ENCODE results near the gene MYNN.

The MYNN gene

DNA sequence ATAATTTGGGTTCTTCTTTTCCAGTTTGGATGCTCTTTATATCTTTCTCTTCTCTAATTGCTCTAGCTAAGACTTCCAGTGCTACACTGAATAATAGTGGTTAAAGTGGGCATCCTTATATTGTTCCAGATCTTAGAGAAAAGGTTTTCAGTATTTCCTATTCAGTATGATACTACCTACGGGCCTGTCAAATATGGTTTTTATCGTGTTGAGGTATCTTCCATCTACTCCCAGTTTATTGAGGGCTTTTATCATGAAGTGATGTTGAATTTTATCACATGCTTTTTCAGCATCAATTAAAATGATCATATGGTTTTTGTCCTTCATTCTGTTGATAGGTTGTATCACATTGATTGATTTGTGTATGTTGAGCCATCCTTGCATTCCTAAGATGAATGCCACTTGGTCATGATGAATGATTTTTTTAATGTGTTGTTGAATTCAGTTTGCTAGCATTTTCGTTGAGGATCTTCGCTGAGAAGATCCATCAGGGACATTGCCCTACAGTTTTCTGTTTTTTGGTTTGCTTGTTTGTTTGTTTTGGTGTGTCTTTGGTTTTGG is 42.5 kb downstream of the MYNN start:
- no peak for DNase-seq (ENCODE audit: low spot score)
- TF ChIP-seq, protein P1, sequence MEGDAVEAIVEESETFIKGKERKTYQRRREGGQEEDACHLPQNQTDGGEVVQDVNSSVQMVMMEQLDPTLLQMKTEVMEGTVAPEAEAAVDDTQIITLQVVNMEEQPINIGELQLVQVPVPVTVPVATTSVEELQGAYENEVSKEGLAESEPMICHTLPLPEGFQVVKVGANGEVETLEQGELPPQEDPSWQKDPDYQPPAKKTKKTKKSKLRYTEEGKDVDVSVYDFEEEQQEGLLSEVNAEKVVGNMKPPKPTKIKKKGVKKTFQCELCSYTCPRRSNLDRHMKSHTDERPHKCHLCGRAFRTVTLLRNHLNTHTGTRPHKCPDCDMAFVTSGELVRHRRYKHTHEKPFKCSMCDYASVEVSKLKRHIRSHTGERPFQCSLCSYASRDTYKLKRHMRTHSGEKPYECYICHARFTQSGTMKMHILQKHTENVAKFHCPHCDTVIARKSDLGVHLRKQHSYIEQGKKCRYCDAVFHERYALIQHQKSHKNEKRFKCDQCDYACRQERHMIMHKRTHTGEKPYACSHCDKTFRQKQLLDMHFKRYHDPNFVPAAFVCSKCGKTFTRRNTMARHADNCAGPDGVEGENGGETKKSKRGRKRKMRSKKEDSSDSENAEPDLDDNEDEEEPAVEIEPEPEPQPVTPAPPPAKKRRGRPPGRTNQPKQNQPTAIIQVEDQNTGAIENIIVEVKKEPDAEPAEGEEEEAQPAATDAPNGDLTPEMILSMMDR (IDR thresholded peaks at IDR 0.05; ENCODE audit: extremely low read depth, missing control alignments) = no peak

DNA sequence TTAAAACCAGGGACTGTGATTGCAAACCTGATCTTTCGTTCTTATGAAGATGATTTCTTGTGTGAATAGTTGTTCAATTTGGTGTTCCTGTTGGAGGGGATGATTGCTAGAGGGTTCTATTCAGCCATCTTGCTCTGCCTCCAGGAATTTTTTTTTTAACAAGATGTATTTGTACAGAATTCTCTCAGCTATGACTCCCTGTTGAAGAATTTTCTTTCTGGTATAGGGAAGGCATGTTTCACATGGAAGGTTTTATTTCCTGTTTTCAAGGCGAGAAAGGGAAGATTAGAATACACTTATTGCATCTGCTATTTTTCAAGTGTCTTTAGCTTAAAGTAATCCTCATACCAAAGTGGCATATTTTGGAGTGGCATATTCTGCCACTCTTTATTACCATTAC is 45.1 kb downstream of the MYNN start:
- TF ChIP-seq, protein P1 (IDR thresholded peaks at IDR 0.05; ENCODE audit: extremely low read depth, missing control alignments) = no peak
- no peak for DNase-seq (ENCODE audit: low spot score)

DNA sequence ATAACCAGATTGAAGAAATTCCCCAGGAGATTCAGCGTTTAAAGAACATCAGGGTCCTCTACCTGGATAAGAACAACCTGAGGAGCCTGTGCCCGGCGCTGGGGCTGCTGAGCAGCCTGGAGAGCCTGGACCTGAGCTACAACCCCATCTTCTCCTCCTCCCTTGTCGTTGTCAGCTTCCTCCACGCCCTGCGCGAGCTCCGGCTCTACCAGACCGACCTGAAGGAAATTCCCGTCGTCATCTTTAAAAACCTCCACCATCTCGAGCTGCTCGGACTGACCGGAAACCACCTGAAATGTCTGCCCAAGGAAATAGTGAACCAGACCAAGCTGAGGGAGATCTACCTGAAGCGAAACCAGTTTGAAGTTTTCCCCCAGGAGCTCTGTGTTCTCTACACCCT is 48.9 kb downstream of the MYNN start:
- TF ChIP-seq, protein P1 (IDR thresholded peaks at IDR 0.05; ENCODE audit: extremely low read depth, missing control alignments) = no peak
- no peak for DNase-seq (ENCODE audit: low spot score)

DNA sequence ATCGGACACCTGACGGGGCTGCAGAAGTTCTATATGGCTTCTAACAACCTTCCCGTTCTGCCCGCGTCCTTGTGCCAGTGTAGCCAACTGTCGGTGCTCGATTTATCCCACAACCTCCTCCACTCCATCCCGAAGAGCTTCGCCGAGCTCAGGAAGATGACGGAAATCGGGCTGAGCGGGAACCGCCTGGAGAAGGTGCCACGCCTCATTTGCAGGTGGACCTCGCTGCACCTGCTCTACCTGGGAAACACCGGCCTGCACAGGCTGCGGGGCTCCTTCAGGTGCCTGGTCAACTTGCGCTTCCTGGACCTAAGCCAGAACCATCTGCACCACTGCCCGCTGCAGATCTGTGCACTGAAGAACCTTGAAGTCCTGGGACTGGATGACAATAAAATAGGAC is 49.3 kb downstream of the MYNN start:
- TF ChIP-seq, protein P1 (IDR thresholded peaks at IDR 0.05; ENCODE audit: extremely low read depth, missing control alignments) = no peak
- no peak for DNase-seq (ENCODE audit: low spot score)

DNA sequence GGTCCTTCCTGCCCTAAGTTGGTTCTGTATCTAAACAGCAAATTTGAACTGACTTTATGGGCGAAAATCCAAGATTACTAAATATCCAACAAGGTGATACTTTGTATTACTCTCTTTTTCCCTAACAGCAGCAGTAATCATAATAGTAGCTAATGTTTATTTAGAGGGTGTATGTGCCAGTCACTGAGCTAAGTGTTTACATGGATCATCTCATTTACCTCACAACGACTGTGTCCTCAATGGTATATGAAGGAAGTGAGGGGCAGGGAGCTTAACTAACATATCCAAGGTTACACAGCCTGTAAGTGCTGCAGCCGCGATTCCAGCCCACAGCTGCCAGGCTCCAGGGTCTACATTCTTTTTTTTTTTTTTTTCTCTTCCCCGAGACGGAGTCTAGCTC is 49.8 kb downstream of the MYNN start:
- no peak for DNase-seq (ENCODE audit: low spot score)
- TF ChIP-seq, protein P1 (IDR thresholded peaks at IDR 0.05; ENCODE audit: extremely low read depth, missing control alignments) = no peak

DNA sequence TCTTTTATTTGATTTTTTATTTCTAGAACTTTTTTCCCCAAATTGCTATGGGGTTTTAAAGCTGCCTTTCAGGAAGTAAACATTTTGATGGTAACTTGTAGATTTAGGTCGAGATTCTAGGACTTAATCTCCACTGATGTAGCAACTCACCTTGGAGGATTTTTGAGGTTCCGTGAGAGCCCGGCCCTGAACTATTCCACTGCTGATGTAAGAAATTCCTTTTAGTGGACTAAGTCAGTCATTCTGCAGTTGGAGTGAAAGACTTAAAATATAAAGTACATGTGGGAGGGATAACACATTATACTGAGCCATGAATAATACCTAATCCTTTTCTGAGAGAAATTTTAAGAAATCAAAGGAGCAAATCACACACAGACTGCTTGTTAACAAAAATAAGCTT is 52.1 kb downstream of the MYNN start:
- no peak for DNase-seq (ENCODE audit: low spot score)
- TF ChIP-seq, protein P1 (IDR thresholded peaks at IDR 0.05; ENCODE audit: extremely low read depth, missing control alignments) = no peak

DNA sequence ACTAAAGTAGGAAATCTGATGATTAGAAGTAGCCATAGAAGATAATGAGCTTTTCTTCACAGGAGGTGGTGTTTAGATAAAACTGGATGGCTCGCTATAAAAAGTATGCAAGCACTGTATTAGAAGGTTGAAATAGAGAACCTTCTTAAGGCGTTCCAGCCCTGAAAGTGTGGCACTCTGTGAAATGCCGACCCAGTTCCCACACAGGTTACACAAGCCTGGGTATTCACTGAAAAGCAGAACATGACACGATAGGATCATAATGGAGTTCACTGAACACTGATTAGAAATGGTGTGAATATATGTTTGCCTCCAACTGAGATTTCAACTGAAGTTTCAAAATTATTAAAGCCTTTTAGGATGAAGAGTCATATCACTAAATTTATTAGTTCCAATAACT is 54.5 kb downstream of the MYNN start:
- TF ChIP-seq, protein P1 (IDR thresholded peaks at IDR 0.05; ENCODE audit: extremely low read depth, missing control alignments) = no peak
- DNase-seq (ENCODE audit: low spot score) = no peak
